Astrocyte of the cerebellum (primary cell): ENCODE data around the gene UCKL1.

Source experiments
- DNase-seq: peaks from one replicate; pipeline ENCODE4 v3.0.0-alpha.2; 2011; ENCODE audit warnings: low read depth
- H3K4me3 ChIP-seq: 2 replicates; pipeline ENCODE4 v1.5.1; 2011; ENCODE audit warnings: mild to moderate bottlenecking, low read depth, low read length, moderate library complexity
- CTCF ChIP-seq: IDR thresholded peaks from 2 replicates; pipeline ENCODE4 v1.5.1; 2012; ENCODE audit warnings: low read length, low read depth, moderate library complexity, mild to moderate bottlenecking; ENCODE audit errors: missing control alignments
- in situ Hi-C: cut with HindIII; loops from 2 replicates; pipeline ENCODE4 v1.10.0; 2017; ENCODE audit warnings: low sequenced_read_pairs

Gene UCKL1

GRCh38 chr20:63903796-63904561 lies 52.2 kb downstream of the UCKL1 start:
- no peak for TF ChIP-seq CTCF
- no peak for DNase-seq
- no peak overlapping the region for H3K4me3 ChIP-seq
- in situ Hi-C loops, result no loop called here

- no peak overlapping the region for H3K4me3 ChIP-seq
- in situ Hi-C loops, result no loop called here
- DNase-seq, result no peak
- TF ChIP-seq CTCF, result no peak
These were observed 55.8 kb downstream of the UCKL1 start for GRCh38 chr20:63900413-63900812.

- in situ Hi-C loops, result no loop called here
- H3K4me3 ChIP-seq, result no peak overlapping the region
- TF ChIP-seq CTCF, result no peak
- no peak for DNase-seq
These were observed 57.2 kb downstream of the UCKL1 start for GRCh38 chr20:63898882-63899558.

GRCh38 chr20:63897978-63898561 lies 58.1 kb downstream of the UCKL1 start:
- DNase-seq, result no peak
- in situ Hi-C loops, result no loop called here
- no peak for TF ChIP-seq CTCF
- no peak overlapping the region for H3K4me3 ChIP-seq

- no peak for TF ChIP-seq CTCF
- H3K4me3 ChIP-seq, result peak overlapping the region; percentile 59
- in situ Hi-C loops, result no loop called here
- no peak for DNase-seq
These were observed 59.7 kb downstream of the UCKL1 start for GRCh38 chr20:63896264-63897105.

GRCh38 chr20:63895952-63896263 lies 60.3 kb downstream of the UCKL1 start:
- no peak for DNase-seq

More at GRCh38 chr20:63895952-63896263, 60.3 kb downstream of the UCKL1 start:
- no peak for TF ChIP-seq CTCF
- in situ Hi-C loops, result no loop called here
- peak overlapping the region; percentile 59 for H3K4me3 ChIP-seq
